Measurements from ENCODE around the gene RANBP1. TPM values are rescaled to one million over a fixed set of nuclear protein-coding genes. Genes with fewer than 3 reads are reported as not detected.
A peak's percentile ranks its signal among the peaks of the same experiment; 100 is the strongest.

RANBP1 gene
- total and polyA plus RNA-seq, 7 donors, result 32.2 to 161 (median 52.1) TPM

GRCh38 chr22:20083891-20084546, 31.9 kb upstream of the RANBP1 start:
- 67 to 78% (median 77%) methylated on average over 10 of the region's 10 CpGs for WGBS, 3 donors
- Histone ChIP-seq H3K27ac (peak overlapping the region; percentile 61), H3K36me3 (ENCODE audit: insufficient read depth in 1 of 2, low read depth in 1 of 2) (peaks cover 8 to 36% of the 10 kb centered on the region in 2 donors), H3K27me3 (ENCODE audit: insufficient read depth in 3 of 3, low read length in 2 of 3) (no peaks in the 10 kb centered on the region), H3K4me3 (no peak overlapping the region), H3K4me1 (peaks cover 49% of the 10 kb centered on the region), H3K9me3 (no peaks in the 10 kb centered on the region)
- DNase-seq (no peak), ATAC-seq (no peak)
- intact Hi-C loops (cut with DNase I), result loop anchor here (5.0 kb wide), 2 partner anchors 33 to 62 kb away; partner anchors contain the start of genes RANBP1 (in 1 of the 2), TANGO2 (in 1 of the 2) and TRMT2A (in 1 of the 2)
- TF ChIP-seq CTCF (IDR thresholded peaks at IDR 0.05), result no peak

- Histone ChIP-seq H3K9me3 (no peaks in the 10 kb centered on the region), H3K4me1 (peaks cover 49% of the 10 kb centered on the region), H3K36me3 (ENCODE audit: insufficient read depth in 1 of 2, low read depth in 1 of 2) (peaks cover 13 to 44% of the 10 kb centered on the region in 2 donors), H3K4me3 (no peak overlapping the region), H3K27ac (peak overlapping the region; percentile 61), H3K27me3 (ENCODE audit: insufficient read depth in 3 of 3, low read length in 2 of 3) (no peaks in the 10 kb centered on the region)
- peak; percentile 15 for TF ChIP-seq CTCF (IDR thresholded peaks at IDR 0.05)
- 56 to 61% (median 58%) methylated on average over 23 of the region's 23 CpGs for WGBS, 3 donors
- intact Hi-C loops (cut with DNase I), result loop anchor here (5.0 kb wide), 2 partner anchors 33 to 62 kb away; partner anchors contain the start of genes RANBP1 (in 1 of the 2), TANGO2 (in 1 of the 2) and TRMT2A (in 1 of the 2)
- DNase-seq (peak in 1 of 2 donors; percentile 78), ATAC-seq (peak in 2 of 4 donors; percentile 31 to 37)
These were observed 31.1 kb upstream of the RANBP1 start for GRCh38 chr22:20084547-20085413.

GRCh38 chr22:20085651-20086050, 30.3 kb upstream of the RANBP1 start:
- peaks cover 49% of the 10 kb centered on the region for H3K4me1 ChIP-seq
- no peaks in the 10 kb centered on the region for H3K9me3 ChIP-seq
- no peak for DNase-seq
- peaks cover 21 to 53% of the 10 kb centered on the region in 2 donors for H3K36me3 ChIP-seq (ENCODE audit: insufficient read depth in 1 of 2, low read depth in 1 of 2)
- WGBS, 3 donors, result 95 to 96% (median 96%) methylated on average over 20 of the region's 20 CpGs
- H3K27ac ChIP-seq, result no peak overlapping the region
- no peak overlapping the region for H3K4me3 ChIP-seq
- intact Hi-C loops (cut with DNase I), result no loop called here
- no peaks in the 10 kb centered on the region for H3K27me3 ChIP-seq (ENCODE audit: insufficient read depth in 3 of 3, low read length in 2 of 3)
- no peak for TF ChIP-seq CTCF (IDR thresholded peaks at IDR 0.05)
- no peak for ATAC-seq

GRCh38 chr22:20086101-20086599, 29.8 kb upstream of the RANBP1 start:
- WGBS, 3 donors, result 91 to 93% (median 92%) methylated on average over 24 of the region's 24 CpGs
- intact Hi-C loops (cut with DNase I), result no loop called here
- Histone ChIP-seq H3K36me3 (ENCODE audit: insufficient read depth in 1 of 2, low read depth in 1 of 2) (peaks cover 22 to 58% of the 10 kb centered on the region in 2 donors), H3K27ac (no peak overlapping the region), H3K27me3 (ENCODE audit: insufficient read depth in 3 of 3, low read length in 2 of 3) (no peaks in the 10 kb centered on the region), H3K4me3 (no peak overlapping the region), H3K4me1 (peaks cover 45% of the 10 kb centered on the region), H3K9me3 (no peaks in the 10 kb centered on the region)
- no peak for DNase-seq
- ATAC-seq, result no peak
- TF ChIP-seq CTCF (IDR thresholded peaks at IDR 0.05), result no peak

Data from psoas muscle (tissue), 8 donors.